ENCODE data around the gene TWSG1. TPM values are rescaled to one million over a fixed set of nuclear protein-coding genes. Genes with fewer than 3 reads are reported as not detected.
A peak's percentile ranks its signal among the peaks of the same experiment; 100 is the strongest.

The TWSG1 gene
- polyA plus RNA-seq, 1 experiment: 328 TPM

- peaks cover 4% of the 10 kb centered on the region; the same call in 1 of the 2 replicates for H3K9me3 ChIP-seq (ENCODE audit: control insufficient read depth, insufficient read depth, low read length)
- DNase-seq (ENCODE audit: low read depth, low spot score): no peak
- ChIA-PET CTCF (interaction anchor here (0.5 to 1.6 kb wide), 5 partner anchors 12 to 106 kb away, joined by 3 to 7 read pairs (median 5); no protein-coding TSS in a partner anchor), POLR2A (interaction anchor here (0.6 to 2.0 kb wide), 8 partner anchors 14 to 234 kb away, joined by 3 to 14 read pairs (median 5); no protein-coding TSS in a partner anchor)
- H3K4me3 ChIP-seq (ENCODE audit: low read depth, low read length): peak overlapping the region; percentile 66
- TF ChIP-seq, protein P1, sequence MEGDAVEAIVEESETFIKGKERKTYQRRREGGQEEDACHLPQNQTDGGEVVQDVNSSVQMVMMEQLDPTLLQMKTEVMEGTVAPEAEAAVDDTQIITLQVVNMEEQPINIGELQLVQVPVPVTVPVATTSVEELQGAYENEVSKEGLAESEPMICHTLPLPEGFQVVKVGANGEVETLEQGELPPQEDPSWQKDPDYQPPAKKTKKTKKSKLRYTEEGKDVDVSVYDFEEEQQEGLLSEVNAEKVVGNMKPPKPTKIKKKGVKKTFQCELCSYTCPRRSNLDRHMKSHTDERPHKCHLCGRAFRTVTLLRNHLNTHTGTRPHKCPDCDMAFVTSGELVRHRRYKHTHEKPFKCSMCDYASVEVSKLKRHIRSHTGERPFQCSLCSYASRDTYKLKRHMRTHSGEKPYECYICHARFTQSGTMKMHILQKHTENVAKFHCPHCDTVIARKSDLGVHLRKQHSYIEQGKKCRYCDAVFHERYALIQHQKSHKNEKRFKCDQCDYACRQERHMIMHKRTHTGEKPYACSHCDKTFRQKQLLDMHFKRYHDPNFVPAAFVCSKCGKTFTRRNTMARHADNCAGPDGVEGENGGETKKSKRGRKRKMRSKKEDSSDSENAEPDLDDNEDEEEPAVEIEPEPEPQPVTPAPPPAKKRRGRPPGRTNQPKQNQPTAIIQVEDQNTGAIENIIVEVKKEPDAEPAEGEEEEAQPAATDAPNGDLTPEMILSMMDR (IDR thresholded peaks at IDR 0.05; ENCODE audit: low read depth, low read length): no peak
- no peak overlapping the region for H3K27ac ChIP-seq (ENCODE audit: low read depth, low read length)
- no peaks in the 10 kb centered on the region for H3K27me3 ChIP-seq (ENCODE audit: control insufficient read depth, insufficient read depth, low read length)
Observed at GRCh38 chr18:9334973-9335696, 562 bp downstream of the TWSG1 start.

DNA sequence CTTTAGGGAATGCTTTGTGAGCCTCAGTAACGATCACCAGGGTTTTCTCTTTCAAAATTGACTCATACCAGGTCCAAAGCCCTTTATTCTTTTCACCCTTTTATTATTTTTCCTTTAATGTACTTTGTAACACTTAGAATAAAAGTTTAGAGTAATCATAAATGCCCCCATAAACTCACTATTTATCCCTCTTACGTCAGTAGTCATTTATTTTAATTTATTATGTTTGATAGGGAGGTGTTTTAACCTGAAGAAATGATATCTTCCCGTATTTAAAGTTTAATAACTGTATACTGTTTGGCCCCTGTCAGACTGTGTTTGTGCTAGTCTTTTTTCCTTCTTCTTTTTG is 1.1 kb downstream of the TWSG1 start:
- peaks cover 4% of the 10 kb centered on the region; the same call in 1 of the 2 replicates for H3K9me3 ChIP-seq (ENCODE audit: control insufficient read depth, insufficient read depth, low read length)
- TF ChIP-seq, protein P1 (IDR thresholded peaks at IDR 0.05; ENCODE audit: low read depth, low read length): no peak
- H3K4me3 ChIP-seq (ENCODE audit: low read depth, low read length): peak overlapping the region; percentile 66
- ChIA-PET CTCF (no interaction called here), POLR2A (interaction anchor here (0.6 to 0.7 kb wide), 2 partner anchors 106 to 204 kb away, joined by 3 read pairs; no protein-coding TSS in a partner anchor)
- H3K27me3 ChIP-seq (ENCODE audit: control insufficient read depth, insufficient read depth, low read length): no peaks in the 10 kb centered on the region
- no peak for DNase-seq (ENCODE audit: low read depth, low spot score)
- no peak overlapping the region for H3K27ac ChIP-seq (ENCODE audit: low read depth, low read length)

DNA sequence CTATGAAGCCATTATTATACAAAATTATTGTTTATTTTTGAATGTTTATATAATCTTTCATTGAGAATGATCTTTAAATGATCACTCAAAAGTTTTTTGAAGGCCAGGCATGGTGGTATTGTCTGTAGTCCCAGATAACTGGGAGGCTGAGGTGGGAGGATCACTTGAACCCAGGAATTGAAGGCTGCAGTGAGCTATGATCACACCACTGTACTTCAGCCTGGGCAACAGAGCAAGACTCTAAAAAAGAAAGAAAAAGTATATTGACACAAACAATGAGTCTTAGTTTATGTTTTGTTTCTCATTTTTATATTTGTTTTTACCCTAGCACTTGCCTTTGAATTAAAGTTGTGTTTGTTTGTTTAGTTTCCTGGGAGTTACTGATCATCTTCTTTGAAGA is 2.3 kb downstream of the TWSG1 start:
- POLR2A ChIA-PET: interaction anchor here (0.7 kb wide), 1 partner anchor 26 kb away, joined by 3 read pairs; no protein-coding TSS in a partner anchor
- TF ChIP-seq, protein P1 (IDR thresholded peaks at IDR 0.05; ENCODE audit: low read depth, low read length): no peak
- peak overlapping the region; percentile 66 for H3K4me3 ChIP-seq (ENCODE audit: low read depth, low read length)
- H3K9me3 ChIP-seq (ENCODE audit: control insufficient read depth, insufficient read depth, low read length): peaks cover 4% of the 10 kb centered on the region; the same call in 1 of the 2 replicates
- H3K27me3 ChIP-seq (ENCODE audit: control insufficient read depth, insufficient read depth, low read length): no peaks in the 10 kb centered on the region
- CTCF ChIA-PET: interaction anchor here (0.8 kb wide), 1 partner anchor 38 kb away, joined by 5 read pairs; no protein-coding TSS in a partner anchor
- DNase-seq (ENCODE audit: low read depth, low spot score): no peak
- H3K27ac ChIP-seq (ENCODE audit: low read depth, low read length): no peak overlapping the region

GRCh38 chr18:9337873-9338272 is 3.3 kb downstream of the TWSG1 start:
- CTCF ChIA-PET: no interaction called here
- H3K4me3 ChIP-seq (ENCODE audit: low read depth, low read length): peak overlapping the region; percentile 26
- no peak overlapping the region for H3K27ac ChIP-seq (ENCODE audit: low read depth, low read length)
- TF ChIP-seq, protein P1 (IDR thresholded peaks at IDR 0.05; ENCODE audit: low read depth, low read length): no peak
- DNase-seq (ENCODE audit: low read depth, low spot score): no peak
- H3K27me3 ChIP-seq (ENCODE audit: control insufficient read depth, insufficient read depth, low read length): no peaks in the 10 kb centered on the region
- POLR2A ChIA-PET: interaction anchor here (0.7 to 1.1 kb wide), 2 partner anchors 11 to 43 kb away, joined by 3 to 4 read pairs; no protein-coding TSS in a partner anchor
- peaks cover 4% of the 10 kb centered on the region; the same call in 1 of the 2 replicates for H3K9me3 ChIP-seq (ENCODE audit: control insufficient read depth, insufficient read depth, low read length)

DNA sequence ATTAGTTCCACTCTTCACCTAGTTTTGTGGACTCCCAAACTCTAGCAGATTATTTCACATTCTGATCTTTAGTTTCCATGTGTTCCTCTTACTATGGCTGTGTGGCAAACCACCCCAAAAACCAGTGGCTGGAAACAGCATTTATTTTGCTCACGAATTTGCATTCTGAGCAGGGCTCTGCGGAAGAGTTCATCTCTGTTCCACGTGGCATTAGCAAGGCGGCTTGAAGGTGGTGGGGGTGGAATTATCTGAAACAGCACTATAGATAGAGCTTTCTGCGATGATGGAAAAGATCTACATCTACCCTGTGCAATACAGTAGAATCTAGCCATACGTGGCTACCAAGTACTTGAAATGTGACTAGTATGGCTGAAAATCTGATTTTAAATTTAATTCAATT is 5.9 kb downstream of the TWSG1 start:
- TF ChIP-seq, protein P1 (IDR thresholded peaks at IDR 0.05; ENCODE audit: low read depth, low read length): no peak
- CTCF ChIA-PET: no interaction called here
- H3K27me3 ChIP-seq (ENCODE audit: control insufficient read depth, insufficient read depth, low read length): no peaks in the 10 kb centered on the region
- H3K27ac ChIP-seq (ENCODE audit: low read depth, low read length): no peak overlapping the region
- POLR2A ChIA-PET: no interaction called here
- H3K9me3 ChIP-seq (ENCODE audit: control insufficient read depth, insufficient read depth, low read length): no peaks in the 10 kb centered on the region
- DNase-seq (ENCODE audit: low read depth, low spot score): no peak
- no peak overlapping the region for H3K4me3 ChIP-seq (ENCODE audit: low read depth, low read length)
